ENCODE data around the gene POLR2A. TPM values are rescaled to one million over a fixed set of nuclear protein-coding genes. Genes with fewer than 3 reads are reported as not detected.

POLR2A gene
- total RNA-seq, 1 donor from 2014 or later, result 105 TPM

DNA sequence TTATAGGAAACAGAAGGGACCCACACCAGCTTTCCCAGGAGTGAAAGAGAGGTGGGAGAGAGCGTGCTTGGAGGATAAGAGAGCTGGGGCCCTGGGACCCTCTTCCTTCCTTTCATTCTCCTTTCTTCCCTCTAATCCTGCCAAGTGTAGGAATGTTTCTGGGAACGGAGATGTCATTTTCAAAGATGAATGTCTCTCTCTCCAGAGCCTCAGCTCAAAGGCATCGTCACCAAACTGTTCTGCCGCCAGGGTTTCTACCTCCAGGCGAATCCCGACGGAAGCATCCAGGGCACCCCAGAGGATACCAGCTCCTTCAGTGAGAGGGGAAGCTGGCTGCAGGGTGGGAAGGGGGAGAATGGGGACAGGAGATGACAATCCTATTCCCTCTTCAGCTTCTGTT is 42.9 kb upstream of the POLR2A start:
- Histone ChIP-seq H3K9me3 (no peaks in the 10 kb centered on the region), H3K4me3 (no peak overlapping the region), H3K27me3 (peaks cover 31% of the 10 kb centered on the region), H3K27ac (no peak overlapping the region), H3K36me3 (no peaks in the 10 kb centered on the region), H3K4me1 (peaks cover 42% of the 10 kb centered on the region)
- ATAC-seq, result no peak
- no peak for DNase-seq
- intact Hi-C loops (cut with DNase I), result no loop called here
- TF ChIP-seq, protein P1, sequence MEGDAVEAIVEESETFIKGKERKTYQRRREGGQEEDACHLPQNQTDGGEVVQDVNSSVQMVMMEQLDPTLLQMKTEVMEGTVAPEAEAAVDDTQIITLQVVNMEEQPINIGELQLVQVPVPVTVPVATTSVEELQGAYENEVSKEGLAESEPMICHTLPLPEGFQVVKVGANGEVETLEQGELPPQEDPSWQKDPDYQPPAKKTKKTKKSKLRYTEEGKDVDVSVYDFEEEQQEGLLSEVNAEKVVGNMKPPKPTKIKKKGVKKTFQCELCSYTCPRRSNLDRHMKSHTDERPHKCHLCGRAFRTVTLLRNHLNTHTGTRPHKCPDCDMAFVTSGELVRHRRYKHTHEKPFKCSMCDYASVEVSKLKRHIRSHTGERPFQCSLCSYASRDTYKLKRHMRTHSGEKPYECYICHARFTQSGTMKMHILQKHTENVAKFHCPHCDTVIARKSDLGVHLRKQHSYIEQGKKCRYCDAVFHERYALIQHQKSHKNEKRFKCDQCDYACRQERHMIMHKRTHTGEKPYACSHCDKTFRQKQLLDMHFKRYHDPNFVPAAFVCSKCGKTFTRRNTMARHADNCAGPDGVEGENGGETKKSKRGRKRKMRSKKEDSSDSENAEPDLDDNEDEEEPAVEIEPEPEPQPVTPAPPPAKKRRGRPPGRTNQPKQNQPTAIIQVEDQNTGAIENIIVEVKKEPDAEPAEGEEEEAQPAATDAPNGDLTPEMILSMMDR (IDR thresholded peaks at IDR 0.05), result no peak

DNA sequence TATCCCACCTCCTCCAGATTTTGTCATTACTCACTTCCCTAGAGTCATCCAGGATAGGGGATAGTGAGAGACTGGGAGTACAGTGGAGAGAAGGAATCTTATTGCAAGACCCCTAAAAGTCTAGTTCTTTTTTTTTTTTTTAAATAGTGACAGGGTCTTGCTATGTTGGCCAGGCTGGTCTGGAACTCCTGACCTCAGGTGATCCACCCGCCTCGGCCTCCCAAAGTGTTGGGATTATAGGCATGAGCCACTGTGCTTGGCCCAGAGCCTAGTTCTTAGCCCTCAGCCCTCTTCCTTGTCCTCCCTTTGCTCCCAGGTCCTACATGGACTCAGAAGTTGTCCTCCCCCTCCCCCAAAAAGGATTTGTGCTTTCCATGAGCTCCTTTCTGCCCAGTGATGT is 42.0 kb upstream of the POLR2A start:
- H3K27me3 ChIP-seq, result peaks cover 40% of the 10 kb centered on the region
- no peak overlapping the region for H3K4me3 ChIP-seq
- no peaks in the 10 kb centered on the region for H3K36me3 ChIP-seq
- peaks cover 35% of the 10 kb centered on the region for H3K4me1 ChIP-seq
- TF ChIP-seq, protein P1 (IDR thresholded peaks at IDR 0.05), result no peak
- H3K9me3 ChIP-seq, result no peaks in the 10 kb centered on the region
- H3K27ac ChIP-seq, result no peak overlapping the region
- DNase-seq (no peak), ATAC-seq (no peak)
- intact Hi-C loops (cut with DNase I), result no loop called here

DNA sequence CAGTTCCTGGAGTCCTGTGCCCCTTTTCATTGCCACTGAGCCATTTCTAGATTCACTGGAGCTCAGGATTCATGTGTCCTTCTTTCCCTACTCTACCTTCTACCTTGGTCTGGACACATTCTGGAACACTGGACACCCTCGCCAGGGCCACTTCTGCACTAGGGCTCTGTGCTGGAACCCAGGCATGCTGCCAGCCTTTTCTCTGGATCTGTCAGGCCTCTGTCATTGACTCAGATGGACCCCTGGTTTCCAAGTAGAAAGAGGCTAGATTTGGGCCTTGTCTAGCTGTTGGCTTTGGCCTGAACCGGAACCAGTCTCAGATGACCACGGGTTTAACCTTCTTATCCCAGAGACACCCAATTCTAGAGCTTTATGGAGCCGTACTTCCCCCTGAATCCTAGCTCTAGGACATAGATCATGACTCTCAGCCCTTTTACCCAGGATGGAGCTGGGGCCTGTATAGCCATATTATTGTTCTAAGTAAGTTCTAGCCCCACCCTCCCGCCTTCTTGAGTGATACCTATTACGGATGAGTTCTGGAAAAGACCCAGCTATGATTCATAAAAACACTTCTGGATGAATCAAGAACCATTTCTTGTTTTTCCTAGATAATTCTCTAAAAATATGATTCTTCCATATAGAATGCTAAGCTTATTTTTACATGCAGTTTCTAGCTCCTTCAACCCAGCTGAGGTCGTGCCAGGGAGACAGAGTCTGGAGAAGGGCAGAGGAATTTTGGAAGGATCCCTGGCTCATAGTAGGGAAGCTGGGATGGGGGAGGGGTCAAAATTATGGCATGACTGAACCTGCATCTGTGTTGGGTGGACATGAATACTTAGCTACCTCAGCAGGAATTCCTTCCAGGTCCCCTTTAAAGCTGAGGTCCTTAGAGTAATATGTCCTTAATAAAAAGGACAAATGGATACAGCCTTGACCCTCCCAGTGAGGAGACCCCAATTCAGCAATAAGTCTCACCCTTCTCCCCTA is 40.4 kb upstream of the POLR2A start:
- Histone ChIP-seq H3K27me3 (peaks cover 43% of the 10 kb centered on the region), H3K4me1 (peaks cover 20% of the 10 kb centered on the region), H3K9me3 (no peaks in the 10 kb centered on the region), H3K36me3 (no peaks in the 10 kb centered on the region), H3K4me3 (no peak overlapping the region), H3K27ac (no peak overlapping the region)
- ATAC-seq (no peak), DNase-seq (no peak)
- TF ChIP-seq, protein P1 (IDR thresholded peaks at IDR 0.05), result no peak
- intact Hi-C loops (cut with DNase I), result no loop called here

DNA sequence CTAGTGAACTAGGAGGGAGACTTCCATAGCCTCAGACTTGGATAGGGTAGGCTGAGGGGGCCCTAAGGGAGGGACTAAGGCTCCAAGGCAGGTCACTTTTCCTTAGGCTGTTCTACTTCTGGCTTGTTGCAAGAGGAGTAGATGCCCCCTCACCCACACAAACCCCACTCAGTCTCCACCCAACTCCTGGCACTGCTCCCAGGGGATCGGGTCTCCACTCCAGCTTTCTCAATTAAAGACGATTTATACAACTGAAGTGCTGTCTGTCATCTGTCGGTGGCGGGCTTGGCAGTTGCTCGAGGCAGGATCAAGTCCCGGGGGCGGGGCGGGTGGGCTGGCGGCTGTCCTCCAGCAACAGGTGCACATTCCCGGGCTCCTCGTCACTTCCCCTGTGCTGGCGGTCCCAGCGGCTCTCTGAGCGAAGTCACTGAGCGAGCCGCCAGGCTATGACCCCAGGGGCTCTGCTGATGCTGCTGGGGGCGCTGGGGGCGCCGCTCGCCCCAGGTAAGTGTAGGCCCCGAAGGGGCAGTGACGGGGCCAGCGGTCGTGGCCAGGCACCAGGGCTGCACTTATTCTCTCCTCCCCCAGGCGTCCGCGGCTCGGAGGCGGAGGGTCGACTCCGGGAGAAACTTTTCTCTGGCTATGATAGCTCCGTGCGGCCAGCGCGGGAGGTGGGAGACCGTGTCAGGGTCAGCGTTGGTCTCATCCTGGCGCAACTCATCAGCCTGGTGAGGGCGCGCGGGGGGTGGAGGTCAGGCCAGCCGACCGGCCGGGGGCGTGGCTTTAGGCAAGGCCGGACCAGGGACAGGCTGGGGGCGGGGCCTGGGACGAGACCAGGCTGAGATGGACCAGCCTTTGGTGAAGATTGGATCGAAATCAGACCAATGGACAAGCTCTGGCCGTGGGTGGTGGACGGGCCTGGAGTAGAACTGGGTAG is 39.2 kb upstream of the POLR2A start, which contains the start of gene CHRNB1:
CHRNB1 (plus strand) TSS at position 380 of the 937 bp plus-strand sequence; CDS start at position 447, 67 bp downstream.
- Histone ChIP-seq H3K4me1 (peaks cover 14% of the 10 kb centered on the region), H3K9me3 (no peaks in the 10 kb centered on the region), H3K27ac (no peak within 1 kb of the TSS), H3K36me3 (no peaks in the 10 kb centered on the region), H3K27me3 (peaks cover 34% of the 10 kb centered on the region), H3K4me3 (peak within 1 kb of the TSS; percentile 46)
- DNase-seq, result peak; percentile 91
- TF ChIP-seq, protein P1 (IDR thresholded peaks at IDR 0.05), result peak; percentile 16
- peak; percentile 93 for ATAC-seq
- intact Hi-C loops (cut with DNase I), result no loop called here

DNA sequence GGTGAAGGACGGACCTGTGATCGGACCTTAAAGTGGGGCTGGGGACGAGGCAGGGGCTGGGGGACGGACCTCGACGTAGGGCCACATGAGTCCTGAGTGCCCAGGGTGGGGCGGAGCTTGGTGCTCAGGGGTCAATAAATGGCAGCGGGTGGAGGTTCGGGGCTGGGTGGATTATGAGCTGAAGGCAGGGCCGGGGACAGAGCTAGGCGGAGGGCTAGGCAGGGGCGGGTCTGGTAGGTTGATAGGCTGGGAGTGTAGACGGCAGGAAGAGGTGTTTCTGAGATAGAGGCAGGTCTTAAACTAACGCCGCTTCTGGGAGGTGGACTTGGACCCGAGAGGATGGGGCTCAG is 38.6 kb upstream of the POLR2A start:
- H3K27ac ChIP-seq, result no peak overlapping the region
- no peaks in the 10 kb centered on the region for H3K36me3 ChIP-seq
- peaks cover 7% of the 10 kb centered on the region for H3K4me1 ChIP-seq
- DNase-seq (no peak), ATAC-seq (peak; percentile 54)
- H3K4me3 ChIP-seq, result peak overlapping the region; percentile 46
- H3K27me3 ChIP-seq, result peaks cover 28% of the 10 kb centered on the region
- H3K9me3 ChIP-seq, result no peaks in the 10 kb centered on the region
- intact Hi-C loops (cut with DNase I), result no loop called here
- TF ChIP-seq, protein P1 (IDR thresholded peaks at IDR 0.05), result no peak
